EL (cell line): Measurements from ENCODE around the gene TPRG1.
A peak's percentile ranks its signal among the peaks of the same experiment; 100 is the strongest.

Experiments used
- DNase-seq: peaks from one replicate; pipeline ENCODE4 v3.0.0-alpha.2; 2016

The TPRG1 gene

GRCh38 chr3:189171707-189172106 lies at the start of gene TPRG1:
Gene TPRG1, plus strand, starts transcription at chr3:189171971. Its CDS starts 35,414 bp downstream, at chr3:189207385.
- no peak for DNase-seq

GRCh38 chr3:189122110-189122509 lies 49.7 kb upstream of the TPRG1 start:
- DNase-seq = no peak

- DNase-seq = no peak
Measured at GRCh38 chr3:189122526-189123205, 49.1 kb upstream of the TPRG1 start.

- no peak for DNase-seq
Measured at GRCh38 chr3:189123595-189124387, 48.0 kb upstream of the TPRG1 start.

GRCh38 chr3:189132231-189132671 lies 39.5 kb upstream of the TPRG1 start:
- peak; percentile 87 for DNase-seq

- no peak for DNase-seq
Measured at GRCh38 chr3:189132839-189133238, 38.9 kb upstream of the TPRG1 start.

- DNase-seq = no peak
Measured at GRCh38 chr3:189133768-189134167, 38.0 kb upstream of the TPRG1 start.

- no peak for DNase-seq
Measured at GRCh38 chr3:189137416-189137815, 34.4 kb upstream of the TPRG1 start.

GRCh38 chr3:189138901-189139610 lies 32.7 kb upstream of the TPRG1 start:
- no peak for DNase-seq

- no peak for DNase-seq
Measured at GRCh38 chr3:189139611-189139940, 32.2 kb upstream of the TPRG1 start.

- DNase-seq = no peak
Measured at GRCh38 chr3:189142527-189142926, 29.2 kb upstream of the TPRG1 start.

- DNase-seq = peak; percentile 28
Measured at GRCh38 chr3:189143321-189143720, 28.4 kb upstream of the TPRG1 start.

- DNase-seq = no peak
Measured at GRCh38 chr3:189143771-189144170, 28.0 kb upstream of the TPRG1 start.

- DNase-seq = peak; percentile 26
Measured at GRCh38 chr3:189144645-189145044, 27.1 kb upstream of the TPRG1 start.

GRCh38 chr3:189146848-189147247 lies 24.9 kb upstream of the TPRG1 start:
- DNase-seq = peak; percentile 34

GRCh38 chr3:189148081-189148507 lies 23.7 kb upstream of the TPRG1 start:
- DNase-seq = peak; percentile 62

- no peak for DNase-seq
Measured at GRCh38 chr3:189149203-189149602, 22.6 kb upstream of the TPRG1 start.

- DNase-seq = peak; percentile 5
Measured at GRCh38 chr3:189157232-189158007, 14.4 kb upstream of the TPRG1 start.

- no peak for DNase-seq
Measured at GRCh38 chr3:189158034-189158433, 13.7 kb upstream of the TPRG1 start.

- DNase-seq = no peak
Measured at GRCh38 chr3:189160519-189161309, 11.1 kb upstream of the TPRG1 start.

GRCh38 chr3:189165092-189165612 lies 6.6 kb upstream of the TPRG1 start:
- DNase-seq = no peak

- DNase-seq = no peak
Measured at GRCh38 chr3:189166321-189166720, 5.5 kb upstream of the TPRG1 start.
